ENCODE results near the gene HECW1. TPM values are rescaled to one million over a fixed set of nuclear protein-coding genes. Genes with fewer than 3 reads are reported as not detected.
A peak's percentile ranks its signal among the peaks of the same experiment; 100 is the strongest.
"Not testable (repeated sequence)": the region's sequence is repeated elsewhere in the genome, so short reads cannot be mapped to it uniquely, and the experiment has no call there.

HECW1 gene
- total RNA-seq, 1 donor from 2014 or later = 0.51 TPM

DNA sequence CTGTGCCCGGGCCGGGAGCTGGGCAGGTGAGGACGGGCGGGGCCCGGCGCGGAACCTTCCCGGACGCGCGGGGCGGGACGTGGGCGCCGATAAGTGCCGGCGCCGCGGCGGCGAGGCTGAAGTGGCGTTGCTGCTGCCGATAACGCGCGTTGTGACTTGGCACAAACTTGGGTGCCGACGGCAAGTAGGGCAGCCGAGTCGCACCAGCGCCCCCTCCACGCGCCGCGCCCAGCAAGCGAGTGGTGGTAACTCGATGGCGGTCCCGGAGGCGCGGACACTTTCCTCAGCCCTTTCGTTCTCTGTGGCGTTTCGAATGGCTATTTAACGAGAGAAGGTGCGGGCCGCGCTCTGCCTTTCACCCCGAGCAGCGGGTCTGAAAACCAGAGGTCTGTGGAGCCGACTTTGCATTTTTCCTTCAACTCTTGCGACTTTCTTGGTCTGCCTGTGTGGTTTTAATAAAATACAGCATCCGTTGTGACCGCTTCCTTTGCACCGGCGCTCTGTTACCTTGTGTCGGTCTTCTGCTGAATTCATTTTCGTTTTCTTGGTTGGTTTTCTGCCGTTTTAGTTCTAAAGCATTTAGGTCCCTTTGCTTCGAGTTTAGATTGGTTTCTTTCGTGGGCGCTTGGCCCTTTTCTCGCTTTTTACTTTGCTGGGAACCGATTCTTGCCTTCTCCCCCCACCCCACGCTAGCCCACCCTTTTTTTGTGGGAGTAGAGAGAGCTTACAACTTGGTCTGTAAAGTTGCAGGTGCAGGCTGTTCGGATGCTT, 471.2 kb downstream of the HECW1 start:
- DNase-seq = peak; percentile 79

DNA sequence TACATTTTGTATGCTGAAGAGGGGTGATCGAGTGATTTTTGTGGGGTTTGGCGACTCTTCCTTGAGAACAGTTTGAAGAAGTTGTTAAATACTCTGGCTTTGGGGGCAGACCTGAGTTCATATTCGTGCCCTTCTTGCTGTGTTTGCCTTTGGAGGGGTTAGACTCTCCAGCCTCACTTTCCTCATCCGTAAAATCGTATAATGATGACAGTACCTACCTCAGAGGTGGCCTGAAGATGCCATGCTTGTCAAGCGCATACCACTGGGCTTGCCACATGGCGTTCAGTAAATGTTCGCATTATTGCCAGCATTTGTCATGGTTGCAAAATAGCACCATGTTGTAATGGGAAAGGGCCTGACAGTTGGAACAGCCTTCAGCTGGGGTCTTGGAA, 471.7 kb downstream of the HECW1 start:
- peak; percentile 42 for DNase-seq

DNA sequence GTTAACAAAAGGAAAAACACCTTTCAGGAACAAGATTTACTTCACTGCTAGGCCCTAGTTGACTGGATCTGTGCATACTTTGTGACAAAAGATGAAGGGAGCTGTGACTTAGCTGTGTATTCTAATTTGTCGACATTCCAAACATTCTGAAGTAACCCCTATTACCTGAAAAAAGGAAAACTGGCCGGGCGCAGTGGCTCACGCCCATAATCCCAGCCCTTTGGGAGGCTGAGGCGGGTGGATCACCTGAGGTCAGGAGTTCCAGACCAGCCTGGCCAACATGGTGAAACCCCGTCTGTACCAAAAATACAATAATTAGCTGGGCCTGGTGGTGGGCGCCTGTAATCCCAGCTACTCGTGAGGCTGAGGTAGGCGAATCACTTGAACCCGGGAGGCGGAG, 472.3 kb downstream of the HECW1 start:
- not testable (repeated sequence) for DNase-seq

DNA sequence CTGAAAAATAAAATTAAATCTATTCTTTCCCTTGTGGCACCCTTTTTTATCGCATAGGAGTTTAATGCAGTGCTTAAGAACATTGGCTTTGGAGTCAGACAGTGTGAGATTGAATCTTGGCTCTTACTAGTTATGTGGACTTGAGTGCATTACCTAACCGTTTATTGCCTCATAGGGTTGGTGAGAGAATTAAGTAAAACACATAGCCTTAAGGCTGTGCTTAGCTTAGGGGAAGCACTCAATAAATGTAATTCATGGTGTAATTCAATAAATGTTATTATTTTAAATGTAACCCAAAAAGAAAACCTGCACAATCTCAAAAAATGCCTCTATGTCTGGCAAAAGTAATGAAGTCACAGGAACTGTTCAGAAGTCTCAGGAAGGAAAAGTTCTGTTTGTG, 473.1 kb downstream of the HECW1 start:
- DNase-seq = peak; percentile 21

DNA sequence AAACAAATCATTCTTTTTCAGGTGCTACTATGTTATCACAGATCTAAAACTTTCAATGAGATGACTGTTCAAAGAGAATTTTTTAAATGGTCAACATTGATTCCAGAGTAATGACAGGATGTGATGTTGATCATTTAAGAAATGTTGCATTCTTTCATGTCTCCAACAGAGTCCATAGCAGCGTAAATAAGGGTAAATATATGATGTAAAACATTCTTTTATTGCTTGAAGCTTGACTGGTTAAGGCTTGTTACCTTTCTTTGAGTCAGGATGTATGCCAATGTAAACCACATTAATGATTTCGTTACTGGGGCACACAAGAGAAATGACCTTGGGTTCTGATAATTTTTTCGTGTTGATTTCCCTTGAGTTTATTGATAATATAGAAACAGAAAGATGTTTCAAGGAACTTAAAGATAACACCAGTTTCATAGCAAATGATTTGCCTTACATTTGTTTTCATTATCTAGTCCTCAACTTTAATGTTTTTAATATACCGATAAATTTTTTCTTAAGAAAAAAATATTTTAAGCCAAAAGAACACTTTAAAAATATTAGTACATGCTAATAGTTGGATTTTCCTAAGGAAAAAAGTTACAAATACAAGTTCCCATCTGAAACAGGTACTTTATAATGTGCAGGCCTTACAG, 473.9 kb downstream of the HECW1 start:
- no peak for DNase-seq

DNA sequence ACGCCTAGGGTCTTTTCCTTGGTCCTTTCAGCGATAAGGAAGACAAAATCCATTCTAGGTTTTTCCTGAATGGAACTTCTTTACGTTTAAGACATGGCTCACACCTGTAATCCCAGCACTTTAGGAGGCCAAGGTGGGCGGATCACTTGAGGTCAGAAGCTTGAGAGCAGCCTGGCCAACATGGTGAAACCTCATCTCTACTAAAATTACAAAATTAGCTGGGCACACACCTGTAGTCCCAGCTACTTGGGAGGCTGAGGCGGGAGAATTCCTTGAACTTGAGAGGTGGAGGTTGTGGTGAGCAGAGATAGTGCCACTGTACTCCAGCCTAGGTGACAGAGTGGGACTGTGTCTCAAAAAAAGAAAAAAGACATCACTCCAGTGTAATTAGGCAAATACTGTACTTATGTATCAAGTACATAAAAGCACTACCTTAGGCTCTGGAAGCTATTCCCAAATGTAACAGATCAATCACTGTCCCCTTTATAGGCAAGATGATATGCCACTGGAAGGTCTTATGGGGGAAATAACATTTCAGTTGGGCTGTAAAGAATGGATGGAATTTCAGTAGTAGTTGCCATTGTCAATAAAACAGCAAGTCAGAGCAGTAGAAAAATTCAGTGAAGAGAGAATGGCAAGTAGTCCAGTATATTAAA, 476.2 kb downstream of the HECW1 start:
- DNase-seq = no peak

DNA sequence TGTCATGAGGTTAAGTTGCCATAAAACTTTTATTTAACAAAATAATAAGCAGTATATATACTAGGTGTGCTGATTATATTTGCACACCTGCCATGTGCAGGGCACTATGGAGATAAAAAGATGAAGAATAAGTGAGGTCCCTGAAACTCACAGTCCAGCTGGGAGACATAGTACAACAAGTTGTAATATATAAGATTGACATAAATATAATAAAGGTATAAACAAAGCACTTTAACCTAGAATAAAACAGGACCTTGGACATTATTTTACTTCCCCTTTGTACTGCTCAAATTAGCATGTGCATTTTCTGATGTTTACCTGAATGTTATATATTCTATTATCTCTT, 476.7 kb downstream of the HECW1 start:
- no peak for DNase-seq

DNA sequence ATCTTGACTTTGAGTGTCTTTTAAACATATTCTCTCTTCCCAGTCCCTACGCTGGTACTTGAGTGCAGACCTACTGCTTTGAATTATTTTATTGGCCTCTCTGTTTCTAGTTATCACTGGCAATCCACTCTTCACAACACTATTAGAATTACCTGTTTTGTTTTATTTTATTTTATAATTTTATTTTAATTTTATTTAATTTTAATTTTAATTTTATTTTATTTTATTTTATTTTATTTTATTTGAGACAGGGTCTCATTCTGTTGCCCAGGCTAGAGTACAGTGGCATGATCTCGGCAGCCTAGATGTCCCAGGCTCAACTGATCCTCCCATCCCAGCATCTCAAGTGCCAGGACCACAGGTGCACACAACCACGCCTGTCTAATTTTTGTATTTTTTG, 477.3 kb downstream of the HECW1 start:
- DNase-seq = no peak

DNA sequence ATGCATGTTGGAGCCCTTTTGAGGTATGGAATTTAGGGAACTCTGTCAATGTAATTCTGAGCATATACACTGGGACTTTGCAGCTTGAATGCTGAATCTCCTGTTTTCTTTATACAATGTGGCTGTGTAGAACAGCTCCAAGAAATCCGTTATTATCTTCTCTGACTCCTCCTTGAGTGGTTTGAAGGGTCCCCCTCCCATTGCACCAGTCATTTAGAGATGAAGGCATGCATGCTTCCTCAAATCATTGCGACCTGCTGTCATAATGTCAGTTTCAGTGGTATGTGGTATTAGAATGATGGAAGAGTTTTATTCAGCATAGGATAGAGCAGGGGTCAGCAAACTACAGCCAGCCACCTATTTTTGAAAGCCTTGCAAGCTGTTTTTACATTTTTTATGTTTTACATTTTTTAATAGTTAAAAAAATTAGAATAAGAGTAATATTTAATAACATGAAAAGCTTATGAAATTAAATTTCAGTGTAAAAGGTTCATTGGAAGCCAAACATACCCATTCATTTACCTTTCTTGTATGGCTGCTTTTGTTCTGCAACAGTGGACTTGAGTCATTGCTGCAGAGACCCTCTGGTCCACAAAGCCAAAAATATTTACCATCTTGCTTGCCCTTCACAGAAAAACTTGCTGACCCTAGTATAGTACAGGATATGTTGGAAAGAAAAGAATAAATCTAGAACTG, 478.6 kb downstream of the HECW1 start:
- DNase-seq = no peak

DNA sequence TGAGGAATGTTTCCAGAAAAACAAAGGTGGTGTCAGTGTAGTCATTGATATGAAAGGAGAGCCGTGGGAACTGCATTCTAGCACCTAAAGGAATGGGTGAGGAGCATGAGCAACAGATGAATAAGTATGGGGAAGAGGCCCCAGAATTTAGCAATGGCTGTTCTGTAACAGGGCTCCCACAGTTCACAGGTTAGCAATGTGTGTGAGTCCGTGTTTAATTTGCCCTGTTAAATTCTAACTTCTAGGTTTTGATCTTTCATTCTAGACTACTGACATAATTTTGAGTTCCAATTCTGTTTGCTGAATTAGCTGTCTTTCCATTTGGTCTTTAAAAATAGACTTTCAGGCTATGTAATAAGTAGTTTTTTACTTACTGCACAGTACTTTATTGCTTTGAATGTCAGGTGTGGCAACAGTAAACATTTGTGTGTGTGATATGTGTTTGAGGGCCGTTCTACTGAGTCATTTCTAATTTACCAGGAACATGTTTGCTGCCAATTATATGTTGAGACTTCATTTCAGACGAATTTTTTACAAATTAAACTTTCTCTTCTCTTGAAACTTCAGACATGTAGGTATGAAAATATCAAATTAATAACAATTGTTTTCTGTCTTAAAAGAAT, 479.2 kb downstream of the HECW1 start:
- no peak for DNase-seq

DNA sequence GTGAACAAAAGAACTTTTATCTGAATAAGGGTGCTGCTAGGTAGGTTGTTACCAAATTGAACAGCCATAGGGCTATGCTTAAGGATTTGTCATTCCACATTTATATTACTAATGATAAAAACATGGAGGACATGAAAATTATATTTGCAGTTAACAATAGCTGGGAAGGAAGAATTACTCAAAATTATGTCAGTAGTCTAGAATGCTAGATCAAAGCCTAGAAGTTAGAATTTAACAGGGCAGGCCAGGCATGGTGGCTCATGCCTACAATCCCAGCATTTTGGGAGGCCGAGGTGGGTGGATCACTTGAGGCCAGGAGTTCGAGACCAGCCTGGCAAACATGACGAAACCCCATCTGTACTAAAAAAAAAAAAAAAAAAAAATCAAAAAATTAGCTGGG, 479.9 kb downstream of the HECW1 start:
- no peak for DNase-seq

DNA sequence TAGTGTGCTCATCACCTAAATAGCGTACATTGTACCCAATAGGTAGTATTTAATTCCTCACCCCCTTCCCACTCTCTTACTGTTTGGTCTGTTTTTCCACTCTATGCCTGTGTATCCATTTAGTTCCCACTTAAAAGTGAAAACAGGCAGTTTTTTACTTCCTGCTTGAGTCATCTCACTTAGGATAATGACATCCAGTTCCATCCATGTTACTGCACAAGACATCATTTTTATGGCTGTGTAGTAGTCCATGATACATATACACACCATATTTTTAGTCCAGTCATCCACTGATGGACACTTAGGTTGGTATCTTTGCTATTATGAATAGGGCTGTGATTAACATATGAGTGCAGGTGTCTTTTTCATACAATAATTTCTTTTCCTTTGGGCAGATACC, 480.6 kb downstream of the HECW1 start:
- no peak for DNase-seq

DNA sequence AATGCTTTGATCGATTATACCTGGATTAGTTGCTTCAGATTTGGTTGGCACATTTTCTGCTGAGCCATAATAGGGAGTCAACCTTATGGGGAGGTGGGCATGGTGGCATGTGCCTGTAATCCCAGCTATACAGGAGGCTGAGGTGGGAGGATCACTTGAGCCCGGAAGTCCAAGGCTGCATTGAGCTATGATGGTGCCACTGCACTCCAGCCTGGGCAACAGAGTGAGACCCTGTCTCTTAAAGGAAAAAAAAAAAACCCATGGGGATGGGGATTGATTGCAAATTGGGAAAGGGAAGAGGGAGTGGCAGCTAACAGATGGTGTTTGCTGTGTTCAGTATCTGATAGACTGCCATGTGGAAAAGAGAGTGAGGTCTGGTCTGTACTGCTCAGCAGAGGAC, 481.6 kb downstream of the HECW1 start:
- no peak for DNase-seq

DNA sequence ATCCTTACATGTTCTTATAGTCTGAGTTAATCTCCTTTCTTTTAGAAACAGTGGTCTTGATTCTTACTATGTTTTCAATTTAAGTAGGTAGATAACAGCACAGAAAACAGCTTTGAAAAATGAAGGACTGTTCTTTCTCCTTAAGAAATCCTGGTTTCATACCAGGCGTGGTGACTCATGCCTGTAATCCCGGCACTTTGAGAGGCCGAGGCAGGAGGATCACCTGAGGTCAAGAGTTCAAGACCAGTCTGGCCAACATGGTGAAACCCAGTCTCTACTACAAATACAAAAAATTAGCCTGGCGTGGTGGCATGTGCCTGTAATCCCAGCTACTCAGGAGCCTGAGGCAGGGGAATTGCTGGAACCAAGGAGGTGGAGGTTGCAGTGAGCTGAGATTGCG, 484.0 kb downstream of the HECW1 start:
- DNase-seq = not testable (repeated sequence)

DNA sequence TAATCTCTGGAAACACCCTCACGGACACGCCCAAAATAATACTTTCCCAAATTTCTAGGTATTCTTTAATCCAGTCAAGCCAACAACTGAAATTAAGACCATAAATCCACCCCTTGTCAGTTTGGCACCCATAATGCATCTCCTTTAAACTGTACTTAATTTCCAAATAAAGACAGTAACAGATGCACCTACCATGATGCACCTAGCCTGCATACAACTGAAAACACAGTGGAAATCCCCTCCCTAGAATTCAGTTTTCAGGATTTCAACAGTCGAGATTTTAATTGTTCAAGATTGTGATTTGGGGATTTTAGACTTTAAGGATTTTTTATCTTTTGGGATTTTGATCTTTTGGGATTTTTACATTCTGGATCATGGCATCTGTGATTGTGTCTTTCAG, 487.6 kb downstream of the HECW1 start:
- DNase-seq = no peak

DNA sequence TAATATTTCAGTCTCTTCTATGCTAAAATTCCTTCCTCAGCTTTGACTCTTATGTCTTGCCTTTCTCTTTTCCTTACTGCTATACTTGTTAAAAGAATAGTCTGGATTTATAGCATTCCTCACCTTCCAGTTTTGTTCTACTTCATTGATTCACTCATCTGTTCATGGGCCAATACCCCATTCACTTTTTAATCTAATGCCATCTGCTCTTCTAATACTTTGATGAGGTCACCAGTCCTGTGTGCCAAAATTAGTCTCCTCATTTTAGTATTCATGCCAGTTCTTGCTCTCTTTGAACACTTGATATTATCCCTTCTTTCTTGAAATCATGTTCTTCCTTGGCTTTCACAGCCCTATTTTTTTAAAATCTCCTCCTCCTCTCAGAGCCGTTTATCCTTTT, 489.8 kb downstream of the HECW1 start:
- DNase-seq = no peak

DNA sequence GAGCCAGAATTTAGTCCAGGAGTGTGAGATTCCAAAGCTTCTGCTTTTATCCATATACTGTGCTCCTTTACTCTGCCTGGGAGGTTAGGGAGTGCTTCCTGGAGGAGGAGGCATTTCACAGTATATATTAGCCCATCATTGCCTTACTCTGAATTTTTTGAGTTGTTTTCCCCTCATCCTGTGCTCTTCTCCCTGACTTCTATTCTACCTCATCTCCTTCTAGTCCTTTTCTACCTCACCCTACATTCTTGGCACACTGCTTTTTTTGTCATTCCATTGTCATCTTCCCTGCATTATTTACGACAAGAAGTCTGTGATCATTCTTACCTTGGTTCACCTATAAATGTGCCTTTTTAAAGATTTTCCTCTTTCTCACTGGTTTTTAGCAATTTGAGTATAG, 491.8 kb downstream of the HECW1 start:
- DNase-seq = no peak

DNA sequence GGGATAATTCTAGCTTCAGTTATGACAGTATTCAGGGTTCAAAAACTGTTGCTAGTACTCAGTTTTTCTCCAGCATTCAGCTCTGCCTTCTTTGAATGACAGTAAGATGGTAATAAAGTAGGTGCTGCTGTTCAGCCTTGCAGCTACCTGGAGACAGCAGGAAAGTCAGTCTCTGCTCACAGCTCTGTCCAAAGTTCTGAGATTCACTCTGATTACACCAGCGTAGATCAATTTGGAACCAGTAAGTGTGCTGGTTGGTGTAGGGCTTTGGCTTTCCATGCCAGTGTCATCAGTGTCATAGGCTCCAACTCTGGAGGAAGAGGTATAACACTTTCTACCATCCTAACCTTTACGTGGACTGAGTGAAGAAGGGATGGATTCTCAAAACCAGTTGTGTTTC, 496.6 kb downstream of the HECW1 start:
- DNase-seq = no peak

DNA sequence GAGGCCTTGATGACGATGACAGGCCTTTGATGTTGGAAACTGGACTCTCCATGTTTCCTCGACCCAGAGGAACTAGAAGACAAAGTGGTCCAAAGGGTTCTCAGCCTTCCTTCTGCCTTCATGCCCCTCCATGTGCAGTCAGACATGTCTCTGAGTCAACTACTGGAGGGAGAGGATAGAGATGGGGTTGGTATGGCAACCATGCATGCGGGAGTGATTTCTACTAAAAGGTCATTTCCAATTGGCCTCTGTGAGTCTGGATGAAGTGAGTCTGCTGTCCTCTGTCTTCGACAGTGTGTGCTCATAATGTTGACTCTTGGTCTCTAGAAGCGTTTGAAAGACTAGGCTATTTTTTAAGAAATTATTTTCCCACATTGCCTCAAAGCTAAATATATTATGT, 499.7 kb downstream of the HECW1 start:
- no peak for DNase-seq

DNA sequence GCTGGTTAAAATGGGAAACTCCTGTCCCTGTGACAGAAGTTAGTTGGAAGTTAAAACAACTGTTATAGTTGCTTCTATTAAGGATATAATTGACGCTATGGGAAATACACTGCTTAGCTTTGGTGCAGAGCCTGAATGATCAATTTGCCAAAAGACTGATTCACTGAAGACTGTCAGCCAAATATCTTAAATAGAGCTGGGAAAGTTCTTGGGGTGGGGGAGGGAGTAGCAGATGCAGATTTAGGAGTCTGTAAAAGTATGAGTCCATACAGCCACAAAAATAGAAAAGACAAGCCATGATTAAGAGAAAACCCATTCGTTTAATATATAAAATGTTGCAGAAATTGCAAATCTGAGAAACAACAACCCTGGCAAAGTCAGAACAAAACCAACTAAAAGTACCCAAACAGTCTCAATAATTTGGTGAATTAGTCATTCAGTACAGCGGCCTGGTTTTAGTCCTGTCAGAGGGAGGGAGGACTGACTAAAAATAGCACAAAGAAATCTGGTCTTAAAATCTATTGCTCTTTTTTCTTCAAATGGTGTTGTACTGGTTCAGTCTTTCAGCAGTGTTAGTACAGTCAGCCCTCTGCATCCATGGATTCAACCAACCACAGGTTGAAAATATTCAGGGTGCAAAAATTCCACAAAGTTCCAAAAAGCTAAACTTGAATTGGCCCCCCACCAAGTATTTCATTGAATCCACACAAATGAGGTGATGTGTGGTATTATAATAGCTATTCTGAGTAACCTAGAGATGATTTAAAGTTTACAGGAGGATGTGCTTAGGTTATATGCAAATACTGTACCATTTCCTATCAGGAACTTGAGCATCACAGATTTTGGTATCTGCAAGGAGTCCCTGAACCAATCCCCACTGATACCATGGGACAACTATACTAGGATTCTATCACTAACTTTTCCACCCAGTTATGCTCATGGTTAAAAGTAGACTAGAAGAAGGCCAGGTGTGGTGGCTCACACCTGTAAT, 500.4 kb downstream of the HECW1 start:
- peak; percentile 38 for DNase-seq
